Measurements from ENCODE around the gene RFK. TPM values are rescaled to one million over a fixed set of nuclear protein-coding genes. Genes with fewer than 3 reads are reported as not detected.

RFK gene
- total RNA-seq, 4 donors from 2014 or later, result 10.3 to 18.5 (median 12.3) TPM

- H3K27me3 ChIP-seq, result no peaks in the 10 kb centered on the region
- no peak for TF ChIP-seq CTCF (IDR thresholded peaks at IDR 0.05)
- TF ChIP-seq POLR2A (IDR thresholded peaks at IDR 0.05), result no peak
- intact Hi-C loops (cut with DNase I), result no loop called here
- no peak overlapping the region for H3K4me3 ChIP-seq
- no peaks in the 10 kb centered on the region for H3K36me3 ChIP-seq
- H3K4me1 ChIP-seq, result peaks cover 0 to 9% (median 0%) of the 10 kb centered on the region in 3 donors
- DNase-seq, result no peak
- H3K27ac ChIP-seq, result no peak overlapping the region
- H3K9me3 ChIP-seq, result no peaks in the 10 kb centered on the region
- 0 to 33% methylated on average over 1 of the region's 1 CpG for whole genome bisulfite sequencing, 2 donors
Measured at GRCh38 chr9:76400534-76401096, 6.4 kb upstream of the RFK start.

- H3K4me1 ChIP-seq, result peaks cover 4 to 16% (median 5%) of the 10 kb centered on the region in 3 donors
- no peak for DNase-seq
- H3K27me3 ChIP-seq, result no peaks in the 10 kb centered on the region
- TF ChIP-seq CTCF (IDR thresholded peaks at IDR 0.05) (no peak), POLR2A (IDR thresholded peaks at IDR 0.05) (no peak)
- H3K36me3 ChIP-seq, result no peaks in the 10 kb centered on the region
- no peak overlapping the region for H3K27ac ChIP-seq
- intact Hi-C loops (cut with DNase I), result no loop called here
- WGBS, 2 donors, result 46 to 52% methylated on average over 1 of the region's 1 CpG
- H3K4me3 ChIP-seq, result no peak overlapping the region
- no peaks in the 10 kb centered on the region for H3K9me3 ChIP-seq
Measured at GRCh38 chr9:76399856-76400255, 5.6 kb upstream of the RFK start.

GRCh38 chr9:76396597-76396996 is 2.4 kb upstream of the RFK start:
- H3K36me3 ChIP-seq, result peaks cover 0 to 10% (median 0%) of the 10 kb centered on the region in 3 donors
- no peaks in the 10 kb centered on the region for H3K27me3 ChIP-seq
- intact Hi-C loops (cut with DNase I), result no loop called here
- no peak overlapping the region for H3K4me3 ChIP-seq
- peaks cover 5 to 24% (median 7%) of the 10 kb centered on the region in 3 donors for H3K4me1 ChIP-seq
- no peak overlapping the region for H3K27ac ChIP-seq
- H3K9me3 ChIP-seq, result peaks cover 0 to 5% (median 0%) of the 10 kb centered on the region in 3 donors
- no peak for TF ChIP-seq CTCF (IDR thresholded peaks at IDR 0.05)
- no peak for TF ChIP-seq POLR2A (IDR thresholded peaks at IDR 0.05)
- DNase-seq, result no peak
- WGBS, 2 donors, result 94 to 95% methylated on average over 6 to 11 of the region's 13 CpGs

- DNase-seq, result no peak
- TF ChIP-seq POLR2A (IDR thresholded peaks at IDR 0.05) (no peak), CTCF (IDR thresholded peaks at IDR 0.05) (no peak)
- Histone ChIP-seq H3K36me3 (peaks cover 0 to 11% (median 0%) of the 10 kb centered on the region in 3 donors), H3K4me3 (no peak overlapping the region), H3K9me3 (peaks cover 0 to 5% (median 0%) of the 10 kb centered on the region in 3 donors), H3K27me3 (no peaks in the 10 kb centered on the region), H3K27ac (no peak overlapping the region), H3K4me1 (peaks cover 5 to 24% (median 7%) of the 10 kb centered on the region in 3 donors)
- intact Hi-C loops (cut with DNase I), result no loop called here
- 81 to 82% methylated on average over 6 of the region's 6 CpGs for WGBS, 2 donors
Measured at GRCh38 chr9:76396144-76396543, 1.9 kb upstream of the RFK start.

GRCh38 chr9:76395381-76395780 is 1.2 kb upstream of the RFK start:
- Histone ChIP-seq H3K4me3 (peak overlapping the region in 3 of 4 donors; percentile 89 to 93 (median 91)), H3K27me3 (no peaks in the 10 kb centered on the region), H3K27ac (peak overlapping the region in 3 of 4 donors; percentile 94 to 95 (median 95)), H3K9me3 (peaks cover 0 to 5% (median 0%) of the 10 kb centered on the region in 3 donors), H3K4me1 (peaks cover 5 to 24% (median 7%) of the 10 kb centered on the region in 3 donors), H3K36me3 (peaks cover 0 to 14% (median 0%) of the 10 kb centered on the region in 3 donors)
- TF ChIP-seq CTCF (IDR thresholded peaks at IDR 0.05), result no peak
- no peak for TF ChIP-seq POLR2A (IDR thresholded peaks at IDR 0.05)
- 79 to 82% methylated on average over 4 to 10 of the region's 10 CpGs for WGBS, 2 donors
- intact Hi-C loops (cut with DNase I), result no loop called here
- no peak for DNase-seq
